Renal cortical epithelial cell (primary cell): Measurements from ENCODE around the gene GRIK1. TPM values are rescaled to one million over a fixed set of nuclear protein-coding genes. Genes with fewer than 3 reads are reported as not detected.

Experiments used
- total RNA-seq: library from RNA; depleted of rRNA; stranded (reverse); fragments of >200 nt; gene quantifications from 2 replicates; pipeline ENCODE4 v1.2.3, GENCODE V29; 2014

Gene GRIK1
- total RNA-seq, 1 donor from 2014 or later: not detected

Other genes with a start within 250 kb of the GRIK1 start
- gene CLDN17, start 226.8 kb upstream of the GRIK1 start, total RNA-seq: not detected in 2 replicates